OCI-LY7 (cell line): ENCODE measurements around the gene MYO18A. TPM values are rescaled to one million over a fixed set of nuclear protein-coding genes. Genes with fewer than 3 reads are reported as not detected.
"Not testable (repeated sequence)": the region's sequence is repeated elsewhere in the genome, so short reads cannot be mapped to it uniquely, and the experiment has no call there.

ENCODE experiments used
- BruUV-seq: library from RNA; stranded (reverse); fragments of 400-500 nt; replicated peaks from 2 replicates; lab custom pipeline; 2021; lab: Mats Ljungman, UMichigan
- CTCF ChIA-PET: fragments of 300-600 bp; sonication (Branson Sonifier 250); formaldehyde crosslinking; loops from one replicate; lab custom pipeline; 2022; ENCODE audit warnings: antibody characterized with exemption; ENCODE audit not compliant: unreplicated experiment; lab: Charles Lee
- POLR2A ChIA-PET: fragments of 300-600 bp; sonication (Branson Sonifier 250); formaldehyde crosslinking; loops from one replicate; lab custom pipeline; 2022; ENCODE audit warnings: antibody characterized with exemption; lab: Charles Lee
- DNase-seq: peaks from one replicate; pipeline ENCODE4 v3.0.0-alpha.2; 2015; ENCODE audit warnings: low spot score
- H2AFZ ChIP-seq: fragments of 200-600 bp; sonication (generic), shearing (Covaris generic); 2 replicates; pipeline ENCODE4 v1.6.1; 2014; ENCODE audit warnings: mild to moderate bottlenecking, antibody characterized with exemption, low read length, moderate library complexity
- H3K27ac ChIP-seq: fragments of 200-600 bp; sonication (generic); 2 replicates; pipeline ENCODE4 v1.5.1; 2014; ENCODE audit warnings: mixed run types, low read depth, mild to moderate bottlenecking, moderate library complexity, low read length, inconsistent platforms; ENCODE audit not compliant: poor library complexity, severe bottlenecking
- H3K36me3 ChIP-seq: fragments of 200-600 bp; sonication (generic); 2 replicates; pipeline ENCODE4 v1.6.1; 2014; ENCODE audit warnings: mild to moderate bottlenecking, antibody characterized with exemption, low read length, moderate library complexity, mixed read lengths; ENCODE audit not compliant: insufficient read depth
- H3K4me1 ChIP-seq: fragments of 200-600 bp; sonication (generic); 2 replicates; pipeline ENCODE4 v1.5.1; 2014; ENCODE audit warnings: mild to moderate bottlenecking, low read length; ENCODE audit not compliant: insufficient read depth, poor library complexity, severe bottlenecking
- H3K4me2 ChIP-seq: fragments of 200-600 bp; sonication (generic); 2 replicates; pipeline ENCODE4 v1.6.1; 2014; ENCODE audit warnings: mild to moderate bottlenecking, low read length
- H3K4me3 ChIP-seq: fragments of 200-600 bp; sonication (generic); 2 replicates; pipeline ENCODE4 v1.5.1; 2014; ENCODE audit warnings: mild to moderate bottlenecking, low read depth, low read length; ENCODE audit not compliant: poor library complexity, severe bottlenecking
- H3K79me2 ChIP-seq: fragments of 200-600 bp; sonication (generic); 2 replicates; pipeline ENCODE4 v1.6.1; 2016; ENCODE audit warnings: low read depth, mild to moderate bottlenecking, low read length, moderate library complexity, mixed read lengths; ENCODE audit not compliant: insufficient read depth
- H3K9me2 ChIP-seq: fragments of 200-600 bp; sonication (generic); 2 replicates; pipeline ENCODE4 v1.6.1; 2016; ENCODE audit warnings: mild to moderate bottlenecking, low read length, mixed read lengths; ENCODE audit not compliant: insufficient read depth
- H3K9me3 ChIP-seq: fragments of 200-600 bp; sonication (generic); 2 replicates; pipeline ENCODE4 v1.6.1; 2014; ENCODE audit warnings: mild to moderate bottlenecking, mixed run types, low read length, mixed read lengths
- H4K20me1 ChIP-seq: fragments of 200-600 bp; sonication (generic); 2 replicates; pipeline ENCODE4 v1.6.1; 2014; ENCODE audit warnings: mild to moderate bottlenecking, antibody characterized with exemption, low read length, moderate library complexity, mixed read lengths; ENCODE audit not compliant: insufficient read depth
- EZH2phosphoT487 ChIP-seq: fragments of 200-600 bp; sonication (generic); IDR thresholded peaks from 2 replicates; pipeline ENCODE4 v1.6.1; 2018; ENCODE audit warnings: low read depth, borderline replicate concordance, mild to moderate bottlenecking, mixed run types, antibody characterized with exemption, low read length, moderate library complexity, mixed read lengths
- intact Hi-C: fragments of 100-400 bp; cut with micrococcal nuclease; formaldehyde crosslinking; loops from one replicate; pipeline ENCODE4 v1.10.0; 2022; ENCODE audit not compliant: unreplicated experiment
- total RNA-seq, 2 experiments: library from RNA; depleted of rRNA in 1 of 2; stranded (reverse); fragments of >200 nt in 1 of 2; shearing (Covaris generic) in 1 of 2; gene quantifications; 2 replicates each; pipeline ENCODE4 v1.2.3, GENCODE V29; 2014 to 2022
- TF ChIP-seq, protein P1 (sequence below): fragments of 200-600 bp; sonication (generic); conservative IDR thresholded peaks from 2 replicates; pipeline ENCODE4 v1.5.1; 2014; ENCODE audit warnings: mild to moderate bottlenecking, antibody characterized with exemption, low read length, moderate library complexity, mixed read lengths

MYO18A gene
- total RNA-seq, 2 experiments from 2014 or later, result 124 to 128 TPM

DNA sequence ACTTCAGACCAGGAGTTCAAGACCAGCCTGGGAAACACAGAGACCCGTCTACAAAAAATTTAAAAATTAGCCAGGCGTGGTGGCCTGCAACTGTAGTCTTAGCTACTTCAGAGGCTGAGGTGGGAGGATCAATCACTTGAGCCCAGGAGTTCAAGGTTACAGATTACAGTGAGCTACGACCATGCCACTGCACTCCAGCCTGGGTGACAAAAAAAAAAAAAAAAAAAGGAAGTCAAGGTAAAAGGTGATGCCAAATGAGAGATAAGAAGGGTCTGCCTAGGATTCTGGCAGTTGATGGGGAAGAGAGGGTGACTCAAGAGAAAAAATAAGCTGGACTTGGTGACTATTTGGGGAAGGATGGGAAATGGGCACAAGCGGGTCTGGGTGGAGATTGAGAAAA, 32.5 kb downstream of the MYO18A start:
- Histone ChIP-seq H3K4me3 (no peak overlapping the region), H3K36me3 (no peaks in the 10 kb centered on the region), H3K27ac (no peak overlapping the region), H3K4me1 (peaks cover 51% of the 10 kb centered on the region), H3K9me2 (no peaks in the 10 kb centered on the region), H3K9me3 (no peaks in the 10 kb centered on the region), H3K79me2 (no peaks in the 10 kb centered on the region), H2AFZ (no peak overlapping the region), H3K4me2 (no peak overlapping the region), H4K20me1 (no peaks in the 10 kb centered on the region)
- ChIA-PET POLR2A (interaction anchor here (0.6 to 1.2 kb wide), 11 partner anchors 10 to 206 kb away, joined by 3 to 7 read pairs (median 4); no protein-coding TSS in a partner anchor), CTCF (interaction anchor here (1.0 to 2.5 kb wide), 4 partner anchors 24 to 72 kb away, joined by 3 to 23 read pairs (median 4); partner anchors contain the start of gene MYO18A)
- BruUV-seq, result no TSS peak
- intact Hi-C loops, result loop anchor here (10.0 kb wide), 2 partner anchors 217 to 417 kb away; partner anchors contain the start of genes ABHD15 and TP53I13
- DNase-seq, result no peak
- no peak for TF ChIP-seq EZH2phosphoT487
- TF ChIP-seq, protein P1, sequence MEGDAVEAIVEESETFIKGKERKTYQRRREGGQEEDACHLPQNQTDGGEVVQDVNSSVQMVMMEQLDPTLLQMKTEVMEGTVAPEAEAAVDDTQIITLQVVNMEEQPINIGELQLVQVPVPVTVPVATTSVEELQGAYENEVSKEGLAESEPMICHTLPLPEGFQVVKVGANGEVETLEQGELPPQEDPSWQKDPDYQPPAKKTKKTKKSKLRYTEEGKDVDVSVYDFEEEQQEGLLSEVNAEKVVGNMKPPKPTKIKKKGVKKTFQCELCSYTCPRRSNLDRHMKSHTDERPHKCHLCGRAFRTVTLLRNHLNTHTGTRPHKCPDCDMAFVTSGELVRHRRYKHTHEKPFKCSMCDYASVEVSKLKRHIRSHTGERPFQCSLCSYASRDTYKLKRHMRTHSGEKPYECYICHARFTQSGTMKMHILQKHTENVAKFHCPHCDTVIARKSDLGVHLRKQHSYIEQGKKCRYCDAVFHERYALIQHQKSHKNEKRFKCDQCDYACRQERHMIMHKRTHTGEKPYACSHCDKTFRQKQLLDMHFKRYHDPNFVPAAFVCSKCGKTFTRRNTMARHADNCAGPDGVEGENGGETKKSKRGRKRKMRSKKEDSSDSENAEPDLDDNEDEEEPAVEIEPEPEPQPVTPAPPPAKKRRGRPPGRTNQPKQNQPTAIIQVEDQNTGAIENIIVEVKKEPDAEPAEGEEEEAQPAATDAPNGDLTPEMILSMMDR, result no peak

DNA sequence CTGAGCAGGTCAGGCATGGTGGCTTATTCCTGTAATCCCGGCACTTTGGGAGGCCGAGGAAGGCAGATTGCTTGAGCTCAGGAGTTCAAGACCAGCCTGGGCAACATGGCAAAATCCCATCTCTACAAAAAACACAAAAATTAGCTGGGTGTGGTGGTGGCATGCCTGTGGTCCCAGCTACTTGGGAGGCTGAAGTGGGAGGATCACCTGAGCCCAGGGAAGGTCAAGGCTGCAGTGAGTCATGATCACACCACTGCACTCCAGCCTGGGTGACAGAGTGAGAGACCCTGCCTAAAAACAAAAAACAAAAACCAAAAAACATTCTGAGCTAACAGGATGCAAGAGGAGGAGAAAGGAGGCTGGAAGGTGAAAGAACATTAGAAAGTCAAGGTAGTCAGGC, 33.0 kb downstream of the MYO18A start:
- H3K27ac ChIP-seq, H3K36me3 ChIP-seq, H3K9me3 ChIP-seq, H3K79me2 ChIP-seq, H3K4me2 ChIP-seq, DNase-seq, H2AFZ ChIP-seq, H3K9me2 ChIP-seq, BruUV-seq, H4K20me1 ChIP-seq, H3K4me3 ChIP-seq: not testable (repeated sequence)
- intact Hi-C loops, result loop anchor here (10.0 kb wide), 2 partner anchors 218 to 418 kb away; partner anchors contain the start of genes ABHD15 and TP53I13
- POLR2A ChIA-PET, result interaction anchor here (0.6 to 1.5 kb wide), 4 partner anchors 10 to 132 kb away, joined by 3 to 5 read pairs (median 4); no protein-coding TSS in a partner anchor
- CTCF ChIA-PET, result interaction anchor here (1.0 to 2.5 kb wide), 3 partner anchors 30 to 73 kb away, joined by 3 to 23 read pairs (median 4); partner anchors contain the start of gene MYO18A
- peaks cover 55% of the 10 kb centered on the region for H3K4me1 ChIP-seq

DNA sequence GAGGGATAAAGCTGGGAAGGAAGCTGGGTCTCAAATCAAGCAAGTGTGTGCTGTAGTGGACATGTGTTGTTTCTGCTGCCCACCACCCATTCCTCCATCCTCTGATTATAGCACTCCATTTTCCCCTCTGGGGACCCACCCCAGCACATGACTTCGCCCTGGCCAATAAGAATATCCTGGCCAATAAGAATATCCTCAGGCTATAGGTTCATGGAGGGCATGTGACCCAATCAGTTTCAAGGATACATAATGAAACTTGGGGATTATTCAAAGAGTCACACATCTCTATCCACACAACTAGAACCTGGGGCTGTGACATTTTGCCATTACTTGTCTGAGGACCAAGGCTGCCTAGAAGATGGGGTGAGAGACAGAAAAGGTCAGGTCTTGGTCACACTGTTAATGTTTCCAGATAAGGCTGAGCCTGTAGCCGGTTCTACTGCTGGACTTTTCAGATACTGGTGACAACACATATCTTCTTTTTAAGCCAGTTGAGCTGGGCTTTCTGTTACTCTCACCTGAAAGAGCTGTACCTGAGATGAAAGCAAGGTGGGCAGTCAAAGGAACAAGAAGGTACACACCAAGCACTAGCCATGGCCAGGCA, 33.7 kb downstream of the MYO18A start:
- Histone ChIP-seq H4K20me1 (no peaks in the 10 kb centered on the region), H3K9me2 (no peaks in the 10 kb centered on the region), H3K4me1 (peaks cover 61% of the 10 kb centered on the region), H2AFZ (no peak overlapping the region), H3K27ac (no peak overlapping the region), H3K36me3 (no peaks in the 10 kb centered on the region), H3K4me3 (no peak overlapping the region), H3K9me3 (no peaks in the 10 kb centered on the region), H3K4me2 (no peak overlapping the region), H3K79me2 (no peaks in the 10 kb centered on the region)
- intact Hi-C loops, result loop anchor here (10.0 kb wide), 2 partner anchors 218 to 418 kb away; partner anchors contain the start of genes ABHD15 and TP53I13
- DNase-seq, result no peak
- no TSS peak for BruUV-seq
- TF ChIP-seq EZH2phosphoT487, result no peak
- TF ChIP-seq, protein P1, result no peak
- CTCF ChIA-PET, result interaction anchor here (1.3 to 1.8 kb wide), 4 partner anchors 22 to 70 kb away, joined by 3 to 10 read pairs (median 4); no protein-coding TSS in a partner anchor
- POLR2A ChIA-PET, result interaction anchor here (1.5 to 1.6 kb wide), 2 partner anchors 49 to 73 kb away, joined by 4 read pairs; no protein-coding TSS in a partner anchor
